Left ventricle myocardium inferior (tissue), 1 donor: ENCODE data around the gene MAML2. TPM values are rescaled to one million over a fixed set of nuclear protein-coding genes. Genes with fewer than 3 reads are reported as not detected.

ENCODE experiments used
- DNase-seq: peaks from one replicate; pipeline ENCODE4 v3.0.0-alpha.2; 2020
- H3K27ac ChIP-seq: fragments of 200-600 bp; replicated peaks from 2 replicates; pipeline ENCODE4 v1.8.0; 2021
- H3K27me3 ChIP-seq: fragments of 200-600 bp; 2 replicates; pipeline ENCODE4 v1.8.0; 2021; ENCODE audit warnings: low read depth
- H3K36me3 ChIP-seq: fragments of 200-600 bp; 2 replicates; pipeline ENCODE4 v1.8.0; 2021
- H3K4me1 ChIP-seq: fragments of 200-600 bp; 2 replicates; pipeline ENCODE4 v1.8.0; 2021
- H3K4me3 ChIP-seq: fragments of 200-600 bp; 2 replicates; pipeline ENCODE4 v1.8.0; 2021; ENCODE audit warnings: mild to moderate bottlenecking, moderate library complexity
- H3K9me3 ChIP-seq: fragments of 200-600 bp; replicated peaks from 2 replicates; pipeline ENCODE4 v1.8.0; 2021
- intact Hi-C: fragments of 100-400 bp; cut with micrococcal nuclease; formaldehyde crosslinking; loops from one replicate; pipeline ENCODE4 v1.11.0; 2022
- total RNA-seq: library from RNA; stranded (reverse); fragmentation: NEBNext Ultra II Directional; extraction: Animal tissue kit (Norgen Biotek cat#: 25700); gene quantifications from one replicate; pipeline ENCODE4 v1.2.1, GENCODE V29; 2021
- TF ChIP-seq, protein P1 (sequence below): fragments of 200-600 bp; IDR thresholded peaks from 2 replicates; pipeline ENCODE4 v1.8.0; 2021; ENCODE audit warnings: antibody characterized with exemption, mild to moderate bottlenecking, borderline replicate concordance
- donor health status: DM: no; HTN: yes; CAD: no; lungs with severe emphysema.

MAML2 gene
- total RNA-seq, 1 donor from 2014 or later: 4.5 TPM

DNA sequence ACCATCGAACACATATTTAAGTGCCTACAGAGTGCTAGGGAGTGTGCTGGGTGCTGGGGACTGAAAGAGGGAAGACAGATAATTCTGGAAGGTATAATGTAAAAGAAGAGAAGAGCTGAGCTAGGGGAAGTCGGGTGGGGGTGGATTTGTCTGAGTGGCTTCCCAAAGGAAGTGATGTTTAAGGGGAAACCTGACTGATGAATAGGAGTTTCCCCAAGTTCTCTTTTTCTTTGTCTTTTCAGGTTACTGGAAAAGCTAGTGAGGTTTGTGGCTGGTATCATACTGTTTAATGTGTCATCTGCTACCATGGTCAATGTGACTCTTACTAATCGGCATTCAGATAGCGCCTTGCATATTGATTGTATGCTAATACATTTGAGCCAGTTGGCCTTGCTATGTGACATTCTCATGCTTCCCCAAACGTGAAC lies 267.4 kb downstream of the MAML2 start:
- TF ChIP-seq, protein P1, sequence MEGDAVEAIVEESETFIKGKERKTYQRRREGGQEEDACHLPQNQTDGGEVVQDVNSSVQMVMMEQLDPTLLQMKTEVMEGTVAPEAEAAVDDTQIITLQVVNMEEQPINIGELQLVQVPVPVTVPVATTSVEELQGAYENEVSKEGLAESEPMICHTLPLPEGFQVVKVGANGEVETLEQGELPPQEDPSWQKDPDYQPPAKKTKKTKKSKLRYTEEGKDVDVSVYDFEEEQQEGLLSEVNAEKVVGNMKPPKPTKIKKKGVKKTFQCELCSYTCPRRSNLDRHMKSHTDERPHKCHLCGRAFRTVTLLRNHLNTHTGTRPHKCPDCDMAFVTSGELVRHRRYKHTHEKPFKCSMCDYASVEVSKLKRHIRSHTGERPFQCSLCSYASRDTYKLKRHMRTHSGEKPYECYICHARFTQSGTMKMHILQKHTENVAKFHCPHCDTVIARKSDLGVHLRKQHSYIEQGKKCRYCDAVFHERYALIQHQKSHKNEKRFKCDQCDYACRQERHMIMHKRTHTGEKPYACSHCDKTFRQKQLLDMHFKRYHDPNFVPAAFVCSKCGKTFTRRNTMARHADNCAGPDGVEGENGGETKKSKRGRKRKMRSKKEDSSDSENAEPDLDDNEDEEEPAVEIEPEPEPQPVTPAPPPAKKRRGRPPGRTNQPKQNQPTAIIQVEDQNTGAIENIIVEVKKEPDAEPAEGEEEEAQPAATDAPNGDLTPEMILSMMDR: no peak
- H3K27me3 ChIP-seq: no peaks in the 10 kb centered on the region
- no peaks in the 10 kb centered on the region for H3K9me3 ChIP-seq
- DNase-seq: no peak
- H3K4me1 ChIP-seq: peaks cover 25% of the 10 kb centered on the region
- no peak overlapping the region for H3K4me3 ChIP-seq
- intact Hi-C loops: no loop called here
- H3K27ac ChIP-seq: peak overlapping the region; percentile 61
- H3K36me3 ChIP-seq: no peaks in the 10 kb centered on the region

DNA sequence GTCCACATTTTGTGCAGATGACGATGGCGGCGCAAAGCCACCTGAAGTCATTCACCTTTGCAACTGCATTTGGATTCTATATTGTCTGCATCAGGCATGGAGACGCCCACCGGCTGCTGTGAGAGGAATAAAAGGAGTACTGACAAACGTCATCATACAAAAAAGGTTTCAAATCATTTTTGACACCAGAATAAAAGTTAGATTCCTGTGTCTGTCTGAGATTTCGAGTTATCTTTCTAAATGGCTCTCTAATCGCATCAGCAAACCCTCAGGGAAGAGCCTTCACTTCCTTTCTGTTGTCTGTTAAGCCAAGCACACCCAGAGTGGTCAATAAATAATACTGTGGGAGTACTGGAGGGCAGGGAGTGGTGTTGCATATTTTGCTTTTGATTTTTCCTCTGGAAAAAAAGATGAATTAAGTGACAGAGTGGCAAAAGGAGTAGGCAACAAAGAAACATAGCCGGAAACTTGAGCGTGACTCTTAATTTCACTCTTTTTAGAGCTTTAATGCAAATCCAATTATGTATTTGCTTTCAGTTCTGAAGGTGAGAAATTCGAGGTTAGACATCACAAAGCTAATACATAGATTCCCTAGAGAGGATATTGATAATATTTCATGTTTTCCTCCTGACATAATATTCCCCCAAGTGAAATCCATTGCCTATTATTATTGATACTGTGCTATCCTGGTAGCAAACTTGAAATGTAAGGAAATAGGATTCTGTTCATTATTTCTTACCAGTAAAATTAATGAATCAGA lies 268.3 kb downstream of the MAML2 start:
- no peak for DNase-seq
- H3K27me3 ChIP-seq: no peaks in the 10 kb centered on the region
- no peaks in the 10 kb centered on the region for H3K9me3 ChIP-seq
- TF ChIP-seq, protein P1: no peak
- H3K36me3 ChIP-seq: no peaks in the 10 kb centered on the region
- intact Hi-C loops: no loop called here
- peak overlapping the region; percentile 61 for H3K27ac ChIP-seq
- no peak overlapping the region for H3K4me3 ChIP-seq
- peaks cover 25% of the 10 kb centered on the region for H3K4me1 ChIP-seq

DNA sequence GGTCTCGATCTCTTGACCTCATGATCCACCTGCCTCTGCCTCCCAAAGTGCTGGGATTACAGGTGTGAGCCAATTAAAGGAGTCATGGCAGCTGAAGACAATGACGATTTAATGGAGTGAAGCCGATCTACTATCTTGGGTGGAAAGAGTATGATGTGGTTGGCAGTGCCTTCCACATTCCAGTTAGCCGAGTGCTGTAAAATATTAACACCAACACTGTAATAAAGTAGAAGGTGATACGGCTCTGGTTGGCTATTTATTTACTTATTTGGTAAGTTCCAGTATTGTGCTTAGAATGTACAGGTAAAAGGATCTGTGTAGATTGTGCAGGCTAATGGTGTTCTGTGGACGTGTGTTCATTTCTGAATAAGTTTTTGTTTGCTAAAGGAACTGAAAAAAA lies 269.5 kb downstream of the MAML2 start:
- intact Hi-C loops: no loop called here
- H3K4me3 ChIP-seq: no peak overlapping the region
- H3K36me3 ChIP-seq: no peaks in the 10 kb centered on the region
- no peaks in the 10 kb centered on the region for H3K27me3 ChIP-seq
- DNase-seq: no peak
- TF ChIP-seq, protein P1: no peak
- no peak overlapping the region for H3K27ac ChIP-seq
- H3K4me1 ChIP-seq: peaks cover 25% of the 10 kb centered on the region
- H3K9me3 ChIP-seq: no peaks in the 10 kb centered on the region

DNA sequence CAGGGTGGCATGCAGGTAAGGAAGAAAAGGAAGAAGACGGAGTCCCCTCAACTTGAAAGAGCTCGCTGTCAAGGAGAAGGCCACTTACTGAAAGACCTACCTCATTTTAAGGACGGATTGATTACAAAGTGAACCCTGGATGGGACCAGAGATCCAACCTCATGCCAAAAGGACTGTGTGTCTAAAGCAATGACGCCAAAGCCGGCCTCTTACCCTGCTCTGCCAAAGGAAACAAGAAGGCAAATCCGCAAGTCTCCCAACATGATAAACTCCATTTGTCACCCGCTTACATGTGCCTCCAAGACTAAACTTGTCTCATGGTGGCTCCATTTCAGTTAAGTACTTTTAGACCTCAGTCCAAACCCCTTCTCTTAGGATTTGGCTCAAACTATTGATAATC lies 270.4 kb downstream of the MAML2 start:
- H3K4me3 ChIP-seq: no peak overlapping the region
- H3K27me3 ChIP-seq: no peaks in the 10 kb centered on the region
- peaks cover 25% of the 10 kb centered on the region for H3K4me1 ChIP-seq
- no peak for DNase-seq
- intact Hi-C loops: no loop called here
- H3K36me3 ChIP-seq: no peaks in the 10 kb centered on the region
- H3K9me3 ChIP-seq: no peaks in the 10 kb centered on the region
- TF ChIP-seq, protein P1: no peak
- H3K27ac ChIP-seq: peak overlapping the region; percentile 8

DNA sequence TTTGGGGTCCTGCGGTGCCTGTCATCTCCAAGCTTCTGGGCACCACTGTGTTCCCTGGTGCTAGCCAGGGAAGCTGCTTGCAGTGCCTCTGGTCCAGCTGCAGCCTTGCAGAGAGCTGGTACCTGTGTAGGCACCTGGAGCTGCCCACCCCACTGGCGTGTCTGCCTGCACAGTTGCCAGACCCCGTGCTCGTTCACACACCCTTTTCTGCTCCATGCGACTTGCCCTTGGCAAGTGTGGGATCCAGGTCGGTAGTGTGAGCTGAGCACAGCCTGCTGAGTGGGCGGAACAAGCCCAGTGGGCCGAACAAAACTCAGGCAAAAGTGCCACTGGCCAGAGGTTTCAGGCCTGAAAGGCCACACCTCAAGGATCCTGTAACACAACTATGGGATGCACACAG lies 272.5 kb downstream of the MAML2 start:
- Histone ChIP-seq H3K4me1 (peaks cover 18% of the 10 kb centered on the region), H3K36me3 (no peaks in the 10 kb centered on the region), H3K27ac (no peak overlapping the region), H3K27me3 (no peaks in the 10 kb centered on the region), H3K4me3 (no peak overlapping the region), H3K9me3 (no peaks in the 10 kb centered on the region)
- DNase-seq: no peak
- intact Hi-C loops: no loop called here
- TF ChIP-seq, protein P1: no peak
